Measurements from ENCODE around the gene CDK9.
A peak's percentile ranks its signal among the peaks of the same experiment; 100 is the strongest.

The CDK9 gene

GRCh38 chr9:127792417-127793031 lies 6.7 kb downstream of the CDK9 start:
- Mint-ChIP-seq H3K4me1 (ENCODE audit: low read depth) (peaks cover 46% of the 10 kb centered on the region), H3K27ac (no peak overlapping the region), H3K27me3 (peaks cover 17% of the 10 kb centered on the region), H3K36me3 (ENCODE audit: low read depth) (peaks cover 67% of the 10 kb centered on the region), H3K9me3 (no peaks in the 10 kb centered on the region), H3K4me3 (no peak overlapping the region)
- intact Hi-C loops (cut with micrococcal nuclease) = no loop called here

DNA sequence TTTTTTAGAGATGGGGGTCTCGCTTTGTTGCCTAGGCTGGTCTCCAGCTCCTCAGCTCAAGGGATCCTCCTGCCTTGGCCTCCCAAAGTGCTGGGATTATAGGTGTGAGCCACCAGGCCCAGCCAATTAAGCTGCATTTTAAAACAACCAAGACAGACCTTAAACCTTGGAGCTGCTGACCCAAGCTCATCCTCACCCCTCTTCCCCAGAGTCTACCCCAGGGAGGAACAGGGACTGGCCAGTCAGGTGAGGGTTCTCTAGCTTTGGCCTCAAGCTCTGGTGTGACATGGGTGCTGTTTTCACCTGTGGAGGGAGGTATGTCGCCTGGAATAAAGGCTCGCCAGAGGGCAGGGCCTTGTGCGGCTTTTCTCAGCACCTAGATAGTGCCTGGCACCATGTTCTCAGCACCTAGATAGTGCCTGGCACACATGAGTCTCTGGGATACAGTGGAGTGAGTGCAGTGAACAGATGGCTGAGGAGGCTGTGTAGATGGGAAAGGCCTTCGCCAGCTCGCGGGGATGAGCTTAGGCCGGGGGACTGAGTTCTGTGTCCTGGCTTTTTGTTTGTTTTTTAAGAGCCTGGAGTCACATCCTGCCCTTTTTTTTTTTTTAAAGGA lies 7.4 kb downstream of the CDK9 start:
- Mint-ChIP-seq H3K36me3 (ENCODE audit: low read depth) (peaks cover 60% of the 10 kb centered on the region), H3K4me3 (no peak overlapping the region), H3K27ac (no peak overlapping the region), H3K4me1 (ENCODE audit: low read depth) (peaks cover 43% of the 10 kb centered on the region), H3K9me3 (no peaks in the 10 kb centered on the region), H3K27me3 (peaks cover 21% of the 10 kb centered on the region)
- intact Hi-C loops (cut with micrococcal nuclease) = no loop called here

- no peak overlapping the region for H3K27ac Mint-ChIP-seq
- peaks cover 51% of the 10 kb centered on the region for H3K36me3 Mint-ChIP-seq (ENCODE audit: low read depth)
- intact Hi-C loops (cut with micrococcal nuclease) = no loop called here
- no peaks in the 10 kb centered on the region for H3K9me3 Mint-ChIP-seq
- H3K4me1 Mint-ChIP-seq (ENCODE audit: low read depth) = peaks cover 33% of the 10 kb centered on the region
- H3K27me3 Mint-ChIP-seq = peaks cover 21% of the 10 kb centered on the region
- H3K4me3 Mint-ChIP-seq = no peak overlapping the region
Observed at GRCh38 chr9:127794001-127794791, 8.4 kb downstream of the CDK9 start.

GRCh38 chr9:127796225-127796813 lies 10.5 kb downstream of the CDK9 start:
- H3K27me3 Mint-ChIP-seq = peaks cover 21% of the 10 kb centered on the region
- H3K27ac Mint-ChIP-seq = peak overlapping the region; percentile 26
- H3K4me3 Mint-ChIP-seq = no peak overlapping the region
- peaks cover 31% of the 10 kb centered on the region for H3K4me1 Mint-ChIP-seq (ENCODE audit: low read depth)
- intact Hi-C loops (cut with micrococcal nuclease) = loop anchor here (5.0 kb wide), 1 partner anchor 34 kb away; no protein-coding TSS in a partner anchor
- H3K9me3 Mint-ChIP-seq = no peaks in the 10 kb centered on the region
- peaks cover 29% of the 10 kb centered on the region for H3K36me3 Mint-ChIP-seq (ENCODE audit: low read depth)

- Mint-ChIP-seq H3K36me3 (ENCODE audit: low read depth) (peaks cover 23% of the 10 kb centered on the region), H3K27me3 (peaks cover 21% of the 10 kb centered on the region), H3K9me3 (no peaks in the 10 kb centered on the region), H3K27ac (peak overlapping the region; percentile 26), H3K4me1 (ENCODE audit: low read depth) (peaks cover 36% of the 10 kb centered on the region), H3K4me3 (peak overlapping the region; percentile 22)
- intact Hi-C loops (cut with micrococcal nuclease) = loop anchor here (5.0 kb wide), 1 partner anchor 35 kb away; no protein-coding TSS in a partner anchor
Observed at GRCh38 chr9:127796852-127797370, 11.1 kb downstream of the CDK9 start.

DNA sequence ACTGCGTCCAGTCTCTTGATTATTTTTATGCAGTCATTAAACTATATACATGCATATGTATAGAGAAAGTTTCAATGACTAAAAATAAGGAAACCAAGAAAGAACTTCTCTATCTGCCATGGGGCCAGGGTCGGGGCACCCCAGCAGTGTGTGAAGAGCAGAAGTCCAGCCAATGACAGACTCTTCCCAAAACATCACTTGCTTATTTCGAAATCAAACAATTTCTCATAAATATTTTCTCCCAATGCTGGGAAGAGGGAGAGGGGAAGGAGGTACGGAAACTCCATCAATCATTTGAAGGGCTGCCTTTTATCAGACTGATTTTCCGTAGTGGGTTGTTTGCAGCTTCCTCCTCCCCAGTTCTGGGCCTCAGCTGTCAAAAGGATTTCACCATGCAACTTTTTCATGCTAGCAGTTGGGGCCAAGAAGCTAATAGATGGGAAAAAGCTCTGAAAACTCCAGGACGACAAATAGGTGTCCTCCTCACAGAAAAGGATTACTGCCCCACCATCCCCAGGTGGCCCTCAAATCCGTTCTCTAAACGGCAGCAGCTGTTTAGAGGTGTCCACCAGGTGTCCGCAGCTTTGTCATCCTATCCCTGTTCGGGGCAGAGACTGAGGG lies 16.2 kb downstream of the CDK9 start:
- Mint-ChIP-seq H3K9me3 (no peaks in the 10 kb centered on the region), H3K27ac (peak overlapping the region; percentile 93), H3K4me3 (peak overlapping the region; percentile 83), H3K36me3 (ENCODE audit: low read depth) (peaks cover 35% of the 10 kb centered on the region), H3K27me3 (peaks cover 9% of the 10 kb centered on the region), H3K4me1 (ENCODE audit: low read depth) (peaks cover 49% of the 10 kb centered on the region)
- intact Hi-C loops (cut with micrococcal nuclease) = loop anchor here (2.0 kb wide), 1 partner anchor 15 kb away; the partner anchor contains the start of gene CDK9

- Mint-ChIP-seq H3K4me1 (ENCODE audit: low read depth) (peaks cover 41% of the 10 kb centered on the region), H3K27me3 (peaks cover 1% of the 10 kb centered on the region), H3K27ac (peak within 1 kb of the TSS; percentile 93), H3K9me3 (no peaks in the 10 kb centered on the region), H3K4me3 (peak within 1 kb of the TSS; percentile 83), H3K36me3 (ENCODE audit: low read depth) (peaks cover 43% of the 10 kb centered on the region)
- intact Hi-C loops (cut with micrococcal nuclease) = loop anchor here (2.0 kb wide), 1 partner anchor 16 kb away; the partner anchor contains the start of gene CDK9
Observed at GRCh38 chr9:127802576-127803443, 17.0 kb downstream of the CDK9 start, which contains the start of gene FPGS. Gene FPGS, plus strand, starts transcription at chr9:127802882. Its CDS starts 43 bp downstream, at chr9:127802925.

DNA sequence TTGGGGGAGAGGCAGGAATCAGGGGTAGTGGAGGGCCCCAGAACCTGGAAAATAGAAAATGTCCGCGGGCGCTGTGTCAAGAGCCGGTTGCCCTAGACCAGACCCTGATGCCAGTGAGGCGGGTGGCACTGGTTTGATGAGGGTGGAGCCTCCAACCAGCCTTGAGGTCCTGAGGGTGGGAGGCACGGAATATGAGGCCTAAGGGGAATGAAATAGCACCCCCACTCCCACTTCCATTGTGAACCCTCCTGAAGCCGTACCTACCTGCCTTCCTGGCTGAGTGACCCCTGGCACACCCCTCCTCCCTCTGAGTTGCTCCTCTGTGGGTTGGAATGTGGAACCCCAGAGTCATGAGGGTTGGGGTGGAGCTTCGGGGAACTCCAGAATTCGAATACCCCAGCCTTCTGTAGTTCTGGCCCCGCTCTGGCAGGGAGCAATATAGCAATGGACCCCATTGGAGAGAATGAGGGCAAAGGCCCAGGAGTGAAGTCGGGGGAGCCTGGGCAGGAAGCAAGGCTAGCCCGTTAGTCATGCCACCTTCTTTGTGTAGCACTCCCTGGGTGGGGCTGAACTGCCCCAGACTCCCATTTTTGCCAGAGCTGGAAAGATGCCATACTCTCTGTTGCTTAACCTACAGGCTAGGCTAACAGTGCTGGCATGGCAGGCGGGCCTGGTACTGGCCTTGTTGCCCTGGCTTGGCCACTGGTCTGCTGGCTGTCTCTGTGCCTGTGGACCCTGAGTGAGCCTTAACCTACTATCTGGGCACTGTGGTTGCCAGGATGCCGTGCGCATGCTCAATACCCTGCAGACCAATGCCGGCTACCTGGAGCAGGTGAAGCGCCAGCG lies 17.9 kb downstream of the CDK9 start:
- intact Hi-C loops (cut with micrococcal nuclease) = loop anchor here (2.0 kb wide), 1 partner anchor 17 kb away; the partner anchor contains the start of gene CDK9
- Mint-ChIP-seq H3K27ac (peak overlapping the region; percentile 93), H3K27me3 (no peaks in the 10 kb centered on the region)

DNA sequence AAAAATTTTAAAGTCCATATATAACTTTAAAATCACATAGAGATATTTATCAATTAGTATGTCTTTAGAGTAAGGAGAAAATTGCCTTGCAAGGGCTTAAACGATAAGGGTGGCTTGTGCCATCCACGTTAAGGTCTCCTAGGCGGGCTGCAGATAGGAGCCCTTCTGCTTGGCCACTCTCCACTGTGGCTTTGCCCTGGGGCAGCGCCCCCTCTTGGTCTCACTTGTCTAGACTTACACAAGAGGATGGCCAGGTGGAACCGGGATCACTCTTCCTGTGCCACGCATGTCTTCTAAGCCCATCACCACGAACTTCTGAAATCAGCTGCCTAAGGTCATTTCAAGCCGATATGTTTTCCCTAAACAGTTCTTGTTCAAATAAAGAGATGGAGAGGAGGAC lies 19.8 kb downstream of the CDK9 start:
- H3K36me3 Mint-ChIP-seq (ENCODE audit: low read depth) = peaks cover 71% of the 10 kb centered on the region
- intact Hi-C loops (cut with micrococcal nuclease) = no loop called here
- H3K4me3 Mint-ChIP-seq = no peak overlapping the region
- no peaks in the 10 kb centered on the region for H3K9me3 Mint-ChIP-seq
- H3K27ac Mint-ChIP-seq = no peak overlapping the region
- H3K4me1 Mint-ChIP-seq (ENCODE audit: low read depth) = peaks cover 42% of the 10 kb centered on the region
- H3K27me3 Mint-ChIP-seq = no peaks in the 10 kb centered on the region

More for the DNA sequence above, 17.9 kb downstream of the CDK9 start:
- peaks cover 41% of the 10 kb centered on the region for H3K4me1 Mint-ChIP-seq (ENCODE audit: low read depth)
- H3K36me3 Mint-ChIP-seq (ENCODE audit: low read depth) = peaks cover 52% of the 10 kb centered on the region
- no peaks in the 10 kb centered on the region for H3K9me3 Mint-ChIP-seq
- H3K4me3 Mint-ChIP-seq = peak overlapping the region; percentile 83

- peaks cover 80% of the 10 kb centered on the region for H3K36me3 Mint-ChIP-seq (ENCODE audit: low read depth)
- H3K4me3 Mint-ChIP-seq = no peak overlapping the region
- intact Hi-C loops (cut with micrococcal nuclease) = no loop called here
- H3K27me3 Mint-ChIP-seq = no peaks in the 10 kb centered on the region
- H3K4me1 Mint-ChIP-seq (ENCODE audit: low read depth) = peaks cover 33% of the 10 kb centered on the region
- no peaks in the 10 kb centered on the region for H3K9me3 Mint-ChIP-seq
- H3K27ac Mint-ChIP-seq = no peak overlapping the region
Observed at GRCh38 chr9:127806871-127807270, 21.0 kb downstream of the CDK9 start.

GRCh38 chr9:127808347-127809001 lies 22.6 kb downstream of the CDK9 start:
- peaks cover 22% of the 10 kb centered on the region for H3K4me1 Mint-ChIP-seq (ENCODE audit: low read depth)
- no peak overlapping the region for H3K4me3 Mint-ChIP-seq
- no peak overlapping the region for H3K27ac Mint-ChIP-seq
- intact Hi-C loops (cut with micrococcal nuclease) = no loop called here
- H3K9me3 Mint-ChIP-seq = no peaks in the 10 kb centered on the region
- H3K36me3 Mint-ChIP-seq (ENCODE audit: low read depth) = peaks cover 89% of the 10 kb centered on the region
- H3K27me3 Mint-ChIP-seq = no peaks in the 10 kb centered on the region
